Measurements from ENCODE around the gene PTPN3.
"Not testable (repeated sequence)": the region's sequence is repeated elsewhere in the genome, so short reads cannot be mapped to it uniquely, and the experiment has no call there.

The PTPN3 gene

DNA sequence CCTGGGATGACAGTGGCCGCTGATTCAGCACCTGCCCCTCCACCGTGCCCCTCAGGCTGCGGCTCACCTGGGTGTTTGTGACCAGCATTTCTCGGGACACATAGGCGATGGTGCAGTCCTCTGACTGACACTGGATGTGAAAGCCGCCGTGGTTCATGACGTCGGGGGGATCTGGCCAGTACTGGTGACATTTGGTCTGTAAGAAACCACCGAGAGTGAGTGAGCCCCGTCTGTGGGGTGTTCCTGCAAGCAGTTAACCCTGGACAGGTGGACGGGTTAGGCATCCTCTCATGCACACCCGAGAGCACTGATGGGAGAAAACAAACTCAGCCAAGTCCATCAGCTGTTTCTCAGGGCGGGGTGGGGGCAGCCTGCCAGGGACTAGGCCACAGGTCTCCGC, 114.8 kb downstream of the PTPN3 start:
- DNase-seq, result no peak

DNA sequence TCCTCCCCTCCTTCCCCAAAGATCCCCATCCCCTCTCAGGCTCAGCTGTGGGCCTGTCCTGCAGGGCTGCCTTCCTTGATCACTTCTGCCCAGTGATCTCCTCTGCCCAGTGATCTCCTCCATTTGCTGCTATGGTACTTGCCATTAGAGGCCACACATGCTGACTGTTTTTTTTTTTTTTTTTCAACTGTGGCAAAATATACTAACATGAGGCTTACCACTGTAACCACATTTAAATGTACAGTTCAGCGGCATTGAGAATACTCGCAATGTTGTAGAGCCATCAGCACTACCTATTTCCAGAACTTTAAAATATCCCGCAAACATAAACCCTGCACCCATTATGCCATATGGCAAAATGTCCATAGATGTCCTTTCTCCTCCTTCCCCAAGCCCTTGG, 115.5 kb downstream of the PTPN3 start:
- DNase-seq, result no peak

- DNase-seq, result no peak
Measured at GRCh38 chr9:109382182-109382581, 115.9 kb downstream of the PTPN3 start.

GRCh38 chr9:109381011-109381729, 116.9 kb downstream of the PTPN3 start:
- DNase-seq, result no peak

GRCh38 chr9:109379513-109379912, 118.6 kb downstream of the PTPN3 start:
- DNase-seq, result no peak

- no peak for DNase-seq
Measured at GRCh38 chr9:109378316-109378715, 119.8 kb downstream of the PTPN3 start.

GRCh38 chr9:109372246-109372645, 125.9 kb downstream of the PTPN3 start:
- no peak for DNase-seq

GRCh38 chr9:109371374-109371773, 126.7 kb downstream of the PTPN3 start:
- DNase-seq, result no peak

DNA sequence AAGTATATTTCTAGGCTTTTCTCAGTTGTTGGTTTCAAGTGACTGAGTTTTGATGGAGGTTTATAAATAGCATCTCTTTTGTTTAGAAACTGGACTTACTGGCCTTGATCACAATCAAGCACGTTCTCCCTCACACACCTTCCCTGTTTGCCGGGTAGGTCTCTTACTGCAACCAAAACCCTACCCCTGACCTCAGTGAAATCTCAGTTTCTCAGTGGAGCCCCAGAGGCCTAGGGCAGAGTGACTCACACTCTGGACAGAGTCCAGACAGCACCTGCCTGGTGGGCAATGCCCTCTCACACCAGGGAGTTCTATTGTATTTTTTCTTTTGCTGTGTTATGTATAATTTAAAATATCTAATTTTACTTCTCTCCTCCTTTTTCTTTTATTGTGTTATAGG, 128.8 kb downstream of the PTPN3 start:
- DNase-seq, result no peak

- DNase-seq, result no peak
Measured at GRCh38 chr9:109360771-109361170, 137.3 kb downstream of the PTPN3 start.

- not testable (repeated sequence) for DNase-seq
Measured at GRCh38 chr9:109358968-109359603, 139.0 kb downstream of the PTPN3 start.

DNA sequence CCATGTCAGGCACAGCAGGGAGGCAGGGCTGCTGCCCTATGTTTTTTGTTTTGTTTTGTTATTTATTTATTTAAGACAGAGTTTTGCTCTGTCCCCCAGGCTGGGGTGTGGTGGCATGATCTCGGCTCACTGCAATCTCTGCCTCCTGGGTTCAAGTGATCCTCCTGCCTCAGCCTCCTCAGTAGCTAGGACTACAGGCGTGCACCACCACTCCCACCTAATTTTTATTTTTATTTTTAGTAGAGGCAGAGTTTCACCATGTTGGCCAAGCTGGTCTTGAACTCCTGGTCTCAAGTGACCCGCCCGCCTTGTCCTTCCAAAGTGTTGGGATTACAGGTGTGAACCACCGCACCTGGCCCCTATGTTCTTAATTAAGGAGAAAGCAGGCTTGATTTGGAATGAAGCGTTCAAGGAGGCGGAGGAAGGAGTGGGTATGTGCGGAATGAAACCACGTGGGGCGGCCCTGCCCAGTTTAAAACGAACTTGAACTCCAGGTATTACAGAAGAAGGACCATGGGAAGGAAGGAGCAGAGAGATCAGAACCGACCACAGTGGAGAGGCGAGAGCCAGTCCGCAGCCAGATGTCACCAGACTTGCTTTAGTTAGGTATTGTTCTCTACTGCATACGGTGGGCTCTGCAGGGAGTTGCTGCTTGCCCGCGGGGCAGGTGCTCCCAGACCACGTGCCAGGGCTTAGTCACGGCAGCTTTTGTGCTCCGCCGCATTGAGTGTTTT, 142.4 kb downstream of the PTPN3 start:
- no peak for DNase-seq

DNA sequence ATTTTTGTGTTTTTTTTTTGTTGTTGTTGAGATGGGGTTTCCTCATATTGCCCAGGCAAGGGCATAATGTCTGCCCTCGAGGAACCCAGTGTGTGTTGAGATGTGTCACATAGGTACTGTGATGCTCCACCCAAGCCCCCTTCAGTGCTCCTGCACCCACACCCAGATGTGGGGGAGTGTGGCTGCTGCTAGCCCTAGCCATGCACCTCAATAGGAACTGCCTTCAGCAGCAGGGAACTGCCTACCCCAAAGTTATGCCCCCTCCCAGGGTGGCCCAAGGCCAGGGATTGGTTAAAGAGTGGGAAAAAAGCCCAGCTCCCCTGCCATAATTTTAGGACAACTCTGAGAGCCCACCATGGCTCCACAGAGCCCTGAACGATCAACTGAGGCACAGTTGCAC, 143.9 kb downstream of the PTPN3 start:
- no peak for DNase-seq

- DNase-seq, result no peak
Measured at GRCh38 chr9:109351032-109351431, 147.1 kb downstream of the PTPN3 start.

GRCh38 chr9:109349421-109349846, 148.7 kb downstream of the PTPN3 start:
- no peak for DNase-seq

GRCh38 chr9:109346904-109347303, 151.2 kb downstream of the PTPN3 start:
- DNase-seq, result no peak

- no peak for DNase-seq
Measured at GRCh38 chr9:109344866-109345265, 153.2 kb downstream of the PTPN3 start.

DNA sequence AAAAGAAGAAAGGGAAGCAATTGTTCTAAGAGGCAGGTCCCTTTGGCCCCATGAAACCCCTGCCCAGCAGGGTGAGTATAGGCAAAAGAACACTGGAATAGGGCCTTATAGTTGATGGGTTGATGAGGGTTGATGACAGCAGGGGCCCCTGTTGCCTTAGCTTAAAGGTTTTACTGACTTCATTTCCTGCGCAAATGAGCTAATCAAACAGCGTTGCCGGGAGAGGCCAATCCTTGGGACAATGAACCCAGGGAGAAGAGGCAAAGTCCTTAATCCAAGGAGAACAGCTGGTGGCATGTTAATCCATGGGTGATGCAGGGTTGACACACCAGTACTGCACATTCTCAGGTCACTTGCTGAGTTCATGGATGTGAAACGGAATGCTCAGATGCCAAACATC, 155.2 kb downstream of the PTPN3 start:
- DNase-seq, result no peak

- no peak for DNase-seq
Measured at GRCh38 chr9:109341561-109341960, 156.5 kb downstream of the PTPN3 start.

- DNase-seq, result not testable (repeated sequence)
Measured at GRCh38 chr9:109340979-109341378, 157.1 kb downstream of the PTPN3 start.

- no peak for DNase-seq
Measured at GRCh38 chr9:109336409-109336808, 161.7 kb downstream of the PTPN3 start.

- DNase-seq, result peak; percentile 60
Measured at GRCh38 chr9:109335929-109336328, 162.2 kb downstream of the PTPN3 start.

- DNase-seq, result no peak
Measured at GRCh38 chr9:109335121-109335520, 163.0 kb downstream of the PTPN3 start.

GRCh38 chr9:109331353-109331752, 166.8 kb downstream of the PTPN3 start:
- DNase-seq, result no peak

Data from hematopoietic multipotent progenitor cell treated with erythropoietin and hydrocortisone succinate and interleukin-3 and kit ligand, for 4 days (in vitro differentiated cells).